IPS DF 19.7 (cell line): Measurements from ENCODE around the gene IQCB1.
"Not testable (repeated sequence)": the region's sequence is repeated elsewhere in the genome, so short reads cannot be mapped to it uniquely, and the experiment has no call there.

ENCODE experiments used
- DNase-seq: peaks from one replicate; pipeline ENCODE4 v3.0.0-alpha.2; 2013; ENCODE audit warnings: low read depth, low spot score

Gene IQCB1

GRCh38 chr3:121834671-121835464 lies at the start of gene IQCB1, which contains the start of gene EAF2:
IQCB1 (minus strand) TSS chr3:121835060; CDS start chr3:121828960, 6,100 bp downstream.
EAF2 (plus strand) TSS chr3:121835209; CDS start chr3:121835286, 77 bp downstream.
- peak; percentile 76 for DNase-seq

GRCh38 chr3:121883507-121883906 lies 48.6 kb upstream of the IQCB1 start:
- no peak for DNase-seq

GRCh38 chr3:121878411-121878810 lies 43.6 kb upstream of the IQCB1 start:
- DNase-seq, result no peak

- no peak for DNase-seq
Measured at GRCh38 chr3:121871430-121871829, 36.6 kb upstream of the IQCB1 start.

- no peak for DNase-seq
Measured at GRCh38 chr3:121870717-121871116, 35.9 kb upstream of the IQCB1 start.

GRCh38 chr3:121869736-121870135 lies 34.9 kb upstream of the IQCB1 start:
- no peak for DNase-seq

- no peak for DNase-seq
Measured at GRCh38 chr3:121863801-121864200, 28.9 kb upstream of the IQCB1 start.

GRCh38 chr3:121863247-121863646 lies 28.4 kb upstream of the IQCB1 start:
- not testable (repeated sequence) for DNase-seq

- DNase-seq, result not testable (repeated sequence)
Measured at GRCh38 chr3:121857778-121858177, 22.9 kb upstream of the IQCB1 start.

- DNase-seq, result no peak
Measured at GRCh38 chr3:121855555-121855954, 20.7 kb upstream of the IQCB1 start.

GRCh38 chr3:121852256-121852655 lies 17.4 kb upstream of the IQCB1 start:
- DNase-seq, result no peak

GRCh38 chr3:121844892-121845291 lies 10.0 kb upstream of the IQCB1 start:
- no peak for DNase-seq

GRCh38 chr3:121839962-121840361 lies 5.1 kb upstream of the IQCB1 start:
- DNase-seq, result no peak

- no peak for DNase-seq
Measured at GRCh38 chr3:121836481-121836880, 1.6 kb upstream of the IQCB1 start.

- no peak for DNase-seq
Measured at GRCh38 chr3:121836064-121836463, 1.2 kb upstream of the IQCB1 start.

GRCh38 chr3:121835465-121835801 lies 573 bp upstream of the IQCB1 start:
- DNase-seq, result no peak

GRCh38 chr3:121834157-121834670 lies 646 bp downstream of the IQCB1 start:
- DNase-seq, result no peak

- no peak for DNase-seq
Measured at GRCh38 chr3:121822973-121823372, 11.9 kb downstream of the IQCB1 start.

- no peak for DNase-seq
Measured at GRCh38 chr3:121821421-121822199, 13.2 kb downstream of the IQCB1 start.

- no peak for DNase-seq
Measured at GRCh38 chr3:121819236-121819635, 15.6 kb downstream of the IQCB1 start.

GRCh38 chr3:121818578-121818977 lies 16.3 kb downstream of the IQCB1 start:
- no peak for DNase-seq

GRCh38 chr3:121817753-121818152 lies 17.1 kb downstream of the IQCB1 start:
- DNase-seq, result no peak

GRCh38 chr3:121809249-121809648 lies 25.6 kb downstream of the IQCB1 start:
- no peak for DNase-seq
